ENCODE results near the gene PNLIP.

- TF ChIP-seq POLR2A (IDR thresholded peaks at IDR 0.05): no peak
- TF ChIP-seq CTCF (IDR thresholded peaks at IDR 0.05): no peak
Measured at GRCh38 chr10:116554628-116555027, 8.9 kb downstream of the PNLIP start.
